GM21529 (cell line): ENCODE data around the gene C10orf95.

Experiments
- ATAC-seq: cut with Tn5 transposase; IDR thresholded peaks from one replicate; pipeline ENCODE4 v1.9.1; 2021; ENCODE audit not compliant: unreplicated experiment

C10orf95 gene

DNA sequence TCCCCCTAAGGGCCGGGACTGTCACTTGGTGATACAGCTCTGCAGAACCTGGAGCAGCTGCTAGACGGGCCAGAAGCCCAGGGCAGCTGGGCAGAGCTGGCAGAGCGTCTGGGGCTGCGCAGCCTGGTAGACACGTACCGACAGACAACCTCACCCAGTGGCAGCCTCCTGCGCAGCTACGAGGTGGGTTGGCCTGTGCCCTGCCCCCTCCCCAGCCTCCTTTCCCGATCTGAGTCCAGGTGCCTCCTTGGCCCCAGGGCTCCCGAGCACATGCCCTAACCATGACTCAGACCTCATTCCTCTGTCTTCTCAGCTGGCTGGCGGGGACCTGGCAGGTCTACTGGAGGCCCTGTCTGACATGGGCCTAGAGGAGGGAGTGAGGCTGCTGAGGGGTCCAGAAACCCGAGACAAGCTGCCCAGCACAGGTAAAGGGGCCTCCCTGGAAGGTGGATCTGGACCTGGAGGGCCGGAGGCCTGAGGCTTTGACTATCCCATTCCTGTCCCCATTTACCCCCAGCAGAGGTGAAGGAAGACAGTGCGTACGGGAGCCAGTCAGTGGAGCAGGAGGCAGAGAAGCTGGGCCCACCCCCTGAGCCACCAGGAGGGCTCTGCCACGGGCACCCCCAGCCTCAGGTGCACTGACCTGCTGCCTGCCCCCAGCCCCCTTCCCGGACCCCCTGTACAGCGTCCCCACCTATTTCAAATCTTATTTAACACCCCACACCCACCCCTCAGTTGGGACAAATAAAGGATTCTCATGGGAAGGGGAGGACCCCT is 49.4 kb downstream of the C10orf95 start:
- no peak for ATAC-seq

DNA sequence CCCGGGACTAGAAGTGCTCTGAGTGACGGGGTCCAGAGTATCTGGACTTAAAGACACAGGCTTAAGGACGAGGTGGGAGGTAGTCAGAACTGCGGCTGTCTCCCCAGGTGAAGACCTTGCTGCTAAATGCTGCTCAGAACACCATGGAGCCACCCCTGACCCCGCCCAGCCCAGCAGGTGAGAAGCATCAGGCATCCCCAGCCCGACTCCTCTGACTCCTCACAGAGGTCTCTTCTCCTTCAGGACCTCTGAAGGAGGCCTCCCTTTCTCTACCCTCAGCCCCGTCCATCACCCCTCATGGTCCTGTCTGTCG is 50.0 kb downstream of the C10orf95 start:
- ATAC-seq, result no peak

DNA sequence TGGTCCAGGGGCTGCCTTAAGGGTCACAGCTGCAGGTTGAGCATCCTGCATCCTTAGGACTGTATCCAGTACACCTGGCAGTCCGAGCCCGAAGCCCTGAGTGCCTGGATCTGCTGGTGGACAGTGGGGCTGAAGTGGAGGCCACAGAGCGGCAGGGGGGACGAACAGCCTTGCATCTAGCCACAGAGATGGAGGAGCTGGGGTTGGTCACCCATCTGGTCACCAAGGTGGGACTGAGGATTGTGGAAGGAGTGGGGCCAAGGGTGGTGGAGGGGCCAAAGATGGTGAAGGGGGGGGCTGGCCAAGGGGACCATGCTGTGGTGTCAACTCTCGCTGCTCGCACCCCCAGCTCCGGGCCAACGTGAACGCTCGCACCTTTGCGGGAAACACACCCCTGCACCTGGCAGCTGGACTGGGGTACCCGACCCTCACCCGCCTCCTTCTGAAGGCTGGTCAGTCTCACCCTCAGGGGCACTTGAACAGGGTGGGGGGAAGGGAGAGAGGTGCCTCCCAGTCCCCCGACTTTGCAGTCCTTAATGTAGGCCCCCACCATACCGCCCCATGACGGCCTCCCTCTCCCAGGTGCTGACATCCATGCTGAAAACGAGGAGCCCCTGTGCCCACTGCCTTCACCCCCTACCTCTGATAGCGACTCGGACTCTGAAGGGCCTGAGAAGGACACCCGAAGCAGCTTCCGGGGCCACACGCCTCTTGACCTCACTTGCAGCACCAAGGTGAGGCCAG is 50.6 kb downstream of the C10orf95 start:
- ATAC-seq, result no peak

DNA sequence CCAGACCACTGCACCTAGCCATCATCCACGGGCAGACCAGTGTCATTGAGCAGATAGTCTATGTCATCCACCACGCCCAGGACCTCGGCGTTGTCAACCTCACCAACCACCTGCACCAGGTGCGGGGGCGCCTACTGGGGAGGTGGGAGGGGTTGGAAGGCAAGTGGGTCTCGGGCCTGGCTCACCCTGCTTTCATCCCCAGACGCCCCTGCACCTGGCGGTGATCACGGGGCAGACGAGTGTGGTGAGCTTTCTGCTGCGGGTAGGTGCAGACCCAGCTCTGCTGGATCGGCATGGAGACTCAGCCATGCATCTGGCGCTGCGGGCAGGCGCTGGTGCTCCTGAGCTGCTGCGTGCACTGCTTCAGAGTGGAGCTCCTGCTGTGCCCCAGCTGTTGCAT is 51.3 kb downstream of the C10orf95 start:
- no peak for ATAC-seq
